Activated naive CD4-positive, alpha-beta T cell treated with anti-CD3 and anti-CD28 coated beads, Interleukin-2, amount 50 U/mL, for 72 hours (primary cell): Measurements from ENCODE around the gene STRN4. TPM values are rescaled to one million over a fixed set of nuclear protein-coding genes. Genes with fewer than 3 reads are reported as not detected.
A peak's percentile ranks its signal among the peaks of the same experiment; 100 is the strongest.

Source experiments
- ATAC-seq, 2 donors: fragments of 150-1000 bp; cut with Tn5 transposase; 2 replicates each; pipeline ENCODE4 v1.10.0; 2021; ENCODE audit warnings: mild to moderate bottlenecking in 2 of 2, moderate library complexity in 2 of 2
- DNase-seq, 2 donors: peaks; one replicate each; pipeline ENCODE4 v3.0.0; 2021 to 2022; ENCODE audit warnings: low spot score in 2 of 2
- H3K27ac Mint-ChIP-seq, 2 donors: one replicate each; pipeline ENCODE4 v1.8.0; 2022; ENCODE audit warnings: mild to moderate bottlenecking in 2 of 2, mixed read lengths in 2 of 2
- H3K36me3 Mint-ChIP-seq, 2 donors: one replicate each; pipeline ENCODE4 v1.8.0; 2022; ENCODE audit warnings: mixed read lengths in 2 of 2
- H3K9me3 Mint-ChIP-seq, 2 donors: one replicate each; pipeline ENCODE4 v1.8.0; 2022; ENCODE audit warnings: mixed read lengths in 2 of 2
- total RNA-seq, 2 donors: library from RNA; stranded (reverse); gene quantifications; one replicate each; pipeline ENCODE4 v1.2.3, GENCODE V29; 2022

The STRN4 gene
- total RNA-seq, 2 donors from 2014 or later: 67.3 to 117 TPM

DNA sequence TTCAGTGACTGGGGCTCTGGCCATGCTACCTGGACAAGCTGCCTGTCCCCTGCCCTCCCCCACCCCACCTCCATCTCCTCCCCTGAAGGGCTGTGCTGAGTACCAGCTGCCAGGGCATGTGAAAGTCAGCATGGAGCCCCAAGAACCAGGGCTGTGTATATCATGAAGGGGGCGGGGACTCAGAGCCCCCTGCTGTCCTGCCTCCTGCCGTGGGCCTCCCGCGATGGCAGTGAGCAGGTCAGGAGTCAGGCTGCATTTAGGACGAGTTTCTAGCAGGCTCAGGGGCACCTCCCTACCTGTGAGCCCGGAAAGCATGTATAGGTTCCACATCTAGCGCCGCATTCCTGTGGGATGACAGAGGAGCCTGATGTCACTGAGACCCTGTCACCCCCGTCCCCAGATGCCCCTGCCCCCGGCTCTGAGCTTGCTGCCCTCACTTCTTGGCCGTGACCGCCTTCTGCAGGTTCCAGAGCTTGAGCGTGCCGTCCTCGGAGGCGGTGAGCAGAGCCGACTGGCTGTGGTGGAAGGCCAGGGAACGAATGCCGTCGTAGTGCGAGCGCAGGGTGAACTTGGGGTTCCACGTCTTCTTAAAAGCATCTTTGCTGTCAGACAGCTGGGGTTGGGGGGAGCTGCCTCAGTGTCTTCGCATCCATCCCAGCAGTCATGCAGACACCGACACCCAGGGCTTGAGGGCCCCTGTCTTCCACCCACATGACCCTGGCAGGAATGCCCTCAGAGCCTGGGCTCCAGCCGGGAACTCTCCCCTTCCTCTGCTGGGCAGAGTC lies 21.0 kb downstream of the STRN4 start:
- no peak for ATAC-seq
- Mint-ChIP-seq H3K36me3 (peaks cover 6 to 9% of the 10 kb centered on the region in 2 donors), H3K27ac (peak overlapping the region in 1 of 2 donors; percentile 43), H3K9me3 (no peaks in the 10 kb centered on the region)
- DNase-seq: no peak

DNA sequence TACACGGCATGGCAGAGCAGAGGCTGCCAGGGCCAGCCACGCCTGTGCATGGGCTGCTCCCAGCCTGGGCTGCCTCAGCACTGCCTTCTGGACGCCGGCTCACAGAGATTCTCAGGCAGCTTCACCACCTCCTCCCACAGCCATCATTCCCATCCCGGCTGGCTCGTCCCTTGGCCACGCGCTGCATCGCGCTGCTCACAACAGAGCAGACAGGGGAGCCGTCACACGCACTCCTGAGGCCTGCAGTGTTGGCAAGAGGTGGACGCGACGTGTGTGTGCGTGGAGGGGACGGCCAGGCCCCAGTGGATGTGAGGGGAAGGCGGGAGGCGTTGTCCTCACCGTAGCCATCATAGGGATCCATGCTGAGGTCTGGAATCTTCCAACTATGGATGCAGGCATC lies 21.8 kb downstream of the STRN4 start:
- ATAC-seq: no peak
- Mint-ChIP-seq H3K36me3 (peaks cover 6 to 9% of the 10 kb centered on the region in 2 donors), H3K9me3 (no peaks in the 10 kb centered on the region), H3K27ac (peak overlapping the region in 1 of 2 donors; percentile 60)
- no peak for DNase-seq

DNA sequence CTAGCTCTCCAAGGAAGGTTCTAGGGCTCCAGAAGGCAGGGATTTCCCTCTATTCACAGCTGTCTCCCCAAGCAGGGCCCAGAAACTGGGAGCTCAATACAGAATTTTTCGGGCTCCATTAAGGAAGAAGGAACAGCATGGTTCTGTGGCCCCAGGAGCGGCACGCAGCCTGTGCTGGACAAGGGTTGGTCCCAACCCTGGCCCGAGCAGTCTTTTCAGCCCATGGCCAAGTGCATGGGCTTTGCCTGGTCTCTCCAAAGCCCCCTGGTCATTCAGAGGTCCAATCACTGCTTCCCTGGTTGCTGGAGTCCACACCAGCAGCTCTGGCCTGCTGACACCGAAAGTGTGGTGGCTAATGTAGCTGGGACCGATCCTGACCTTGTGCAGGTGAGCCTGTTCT lies 22.8 kb downstream of the STRN4 start:
- peaks cover 6 to 9% of the 10 kb centered on the region in 2 donors for H3K36me3 Mint-ChIP-seq
- peak overlapping the region in 1 of 2 donors; percentile 31 for H3K27ac Mint-ChIP-seq
- DNase-seq (no peak), ATAC-seq (no peak)
- H3K9me3 Mint-ChIP-seq: no peaks in the 10 kb centered on the region

DNA sequence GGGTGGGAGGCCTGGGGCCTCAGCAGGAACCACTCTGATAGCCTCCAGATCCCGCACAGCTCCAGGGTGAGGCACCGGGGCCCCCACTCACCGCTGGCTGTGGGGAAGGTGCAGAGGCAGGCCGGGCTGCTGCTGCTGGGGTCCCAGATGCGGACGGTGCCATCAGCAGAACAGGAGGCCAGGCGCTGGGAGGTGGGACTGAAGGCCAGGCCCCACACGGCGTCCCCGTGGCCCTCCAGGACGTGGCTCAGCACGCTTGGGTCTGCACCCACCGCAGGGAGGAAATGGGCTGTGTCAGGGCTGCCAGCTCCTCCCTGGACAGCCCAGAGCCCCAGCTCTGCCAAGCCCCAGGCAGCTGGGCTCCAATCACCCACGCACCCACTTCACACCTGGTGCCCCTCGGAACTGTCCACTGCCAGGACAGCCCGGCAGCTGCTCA lies 23.2 kb downstream of the STRN4 start:
- Mint-ChIP-seq H3K9me3 (no peaks in the 10 kb centered on the region), H3K27ac (peak overlapping the region in 1 of 2 donors; percentile 31), H3K36me3 (peaks cover 6 to 9% of the 10 kb centered on the region in 2 donors)
- no peak for ATAC-seq
- DNase-seq: no peak

DNA sequence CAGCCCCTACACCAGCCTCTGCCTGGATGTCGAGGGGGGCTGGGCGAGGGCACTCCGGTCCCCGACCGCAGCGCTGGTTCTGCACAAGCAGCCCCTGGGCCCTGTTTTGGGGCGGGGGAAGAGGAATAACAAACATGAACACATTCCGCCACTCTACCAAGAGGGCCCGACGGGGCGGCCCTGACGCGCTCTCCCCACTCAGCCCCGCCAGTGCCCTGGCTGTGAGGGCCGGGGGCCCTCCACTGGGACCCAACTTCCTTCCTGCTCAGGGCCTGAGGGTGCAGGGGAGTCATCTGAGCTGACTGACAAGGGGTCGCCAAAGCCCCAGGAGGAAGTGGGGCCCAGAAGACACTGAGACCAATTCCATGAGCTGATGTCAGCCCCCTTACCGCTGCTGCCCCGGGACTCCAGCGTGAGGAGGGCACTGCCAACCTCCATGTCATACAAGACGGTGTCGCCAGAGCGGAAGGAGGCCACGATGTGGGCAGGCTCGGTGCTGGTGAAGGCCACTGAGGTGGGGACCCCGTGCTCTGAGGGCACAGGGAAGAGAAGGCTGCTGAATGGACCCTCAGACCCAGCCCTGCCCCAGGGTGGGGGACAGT lies 23.7 kb downstream of the STRN4 start:
- Mint-ChIP-seq H3K9me3 (no peaks in the 10 kb centered on the region), H3K27ac (no peak overlapping the region), H3K36me3 (peaks cover 6 to 9% of the 10 kb centered on the region in 2 donors)
- no peak for DNase-seq
- no peak for ATAC-seq

DNA sequence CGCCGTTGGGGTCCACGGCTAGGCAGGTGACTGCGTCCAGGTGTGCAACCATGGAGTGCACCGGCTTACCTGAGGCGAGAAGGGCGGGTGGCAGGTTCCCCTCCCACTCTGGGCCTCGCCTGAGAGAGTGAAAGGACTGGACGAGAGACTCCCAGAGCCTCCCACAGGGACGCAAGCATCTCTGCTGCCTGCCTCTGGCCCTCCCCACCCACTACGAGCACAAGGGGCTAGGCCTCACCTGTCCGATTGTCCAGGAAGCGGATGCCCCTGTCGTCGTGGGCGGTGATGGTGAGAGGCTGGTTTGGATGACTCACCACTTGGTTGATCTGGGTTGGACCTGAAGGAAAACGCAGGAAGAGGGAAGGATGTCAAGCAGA lies 24.3 kb downstream of the STRN4 start:
- Mint-ChIP-seq H3K9me3 (no peaks in the 10 kb centered on the region), H3K36me3 (peaks cover 6 to 9% of the 10 kb centered on the region in 2 donors), H3K27ac (peak overlapping the region in 1 of 2 donors; percentile 50)
- ATAC-seq (no peak), DNase-seq (no peak)

DNA sequence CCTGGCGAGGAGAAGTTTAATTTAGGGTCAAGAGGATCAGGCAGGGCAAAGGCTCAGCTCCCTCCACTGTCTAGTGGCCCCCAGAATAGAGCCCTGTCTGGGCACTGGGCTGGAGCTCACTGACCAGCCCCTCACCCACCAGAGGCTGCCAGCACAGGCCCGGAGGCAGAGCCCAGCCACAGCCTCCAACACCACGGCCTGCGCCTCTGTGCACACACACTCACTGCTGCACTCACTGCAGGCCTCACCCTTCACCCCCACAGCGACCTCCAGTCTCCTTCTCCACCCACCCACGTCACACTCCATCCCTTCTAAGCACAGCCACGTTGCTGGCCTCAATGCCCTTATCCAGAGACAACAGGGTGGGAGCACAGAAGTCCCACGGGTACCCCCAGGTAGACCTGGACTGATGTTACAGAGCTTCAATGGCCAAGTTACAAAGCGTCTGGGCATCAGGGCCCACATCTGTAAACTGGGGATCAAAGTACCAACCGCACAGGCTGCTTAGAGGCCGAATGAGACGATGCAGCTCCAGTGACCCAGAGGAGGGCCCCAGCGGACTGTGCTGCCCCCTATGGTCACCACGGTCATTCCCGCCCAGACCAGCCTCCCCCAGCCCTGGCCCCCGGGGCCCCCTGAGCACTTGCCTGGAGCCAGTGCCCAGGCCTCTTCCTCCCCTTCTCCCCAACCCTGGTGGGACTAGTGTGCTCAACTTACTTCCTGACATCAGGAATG lies 24.8 kb downstream of the STRN4 start:
- no peak for ATAC-seq
- H3K36me3 Mint-ChIP-seq: peaks cover 9 to 14% of the 10 kb centered on the region in 2 donors
- H3K27ac Mint-ChIP-seq: peak overlapping the region in 1 of 2 donors; percentile 50
- no peaks in the 10 kb centered on the region for H3K9me3 Mint-ChIP-seq
- no peak for DNase-seq

DNA sequence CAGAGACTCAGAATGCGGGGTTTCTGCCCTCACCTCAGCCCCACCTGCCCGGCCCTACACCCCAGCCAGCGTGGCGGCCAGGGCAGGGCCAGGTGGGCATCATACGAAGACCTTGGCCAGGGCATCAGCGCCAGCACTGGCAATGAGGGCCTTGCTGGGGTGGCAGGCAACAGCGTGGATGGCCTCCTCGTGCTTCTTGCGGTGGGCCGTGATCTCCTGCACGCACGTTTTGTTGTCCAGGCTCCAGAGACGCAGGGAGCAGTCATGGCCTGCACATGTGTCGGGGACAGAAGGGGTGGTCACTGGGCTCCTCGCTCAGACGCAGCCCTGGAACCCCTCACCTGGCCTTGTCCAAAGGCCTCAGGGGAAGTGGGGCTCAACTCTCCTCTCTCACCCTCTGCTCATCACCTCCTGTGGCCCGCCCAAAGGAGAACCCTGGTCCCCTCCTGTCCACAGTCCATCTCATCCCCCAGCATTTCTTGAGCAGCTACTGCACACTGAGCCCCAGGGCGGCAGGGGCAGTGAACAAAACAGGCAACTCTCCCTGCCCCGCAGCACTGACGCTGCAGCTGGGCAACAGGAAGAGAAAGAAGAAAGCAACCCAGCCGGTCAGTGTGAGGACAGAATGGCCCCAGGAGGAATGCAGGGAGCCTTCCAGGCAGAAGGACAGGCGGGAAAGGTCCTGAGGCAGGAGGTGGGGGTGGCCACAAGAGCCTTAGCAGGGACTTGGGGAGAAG lies 25.6 kb downstream of the STRN4 start:
- H3K36me3 Mint-ChIP-seq: peaks cover 16% of the 10 kb centered on the region in 2 donors
- H3K27ac Mint-ChIP-seq: peak overlapping the region in 1 of 2 donors; percentile 79
- DNase-seq (no peak), ATAC-seq (no peak)
- H3K9me3 Mint-ChIP-seq: no peaks in the 10 kb centered on the region

DNA sequence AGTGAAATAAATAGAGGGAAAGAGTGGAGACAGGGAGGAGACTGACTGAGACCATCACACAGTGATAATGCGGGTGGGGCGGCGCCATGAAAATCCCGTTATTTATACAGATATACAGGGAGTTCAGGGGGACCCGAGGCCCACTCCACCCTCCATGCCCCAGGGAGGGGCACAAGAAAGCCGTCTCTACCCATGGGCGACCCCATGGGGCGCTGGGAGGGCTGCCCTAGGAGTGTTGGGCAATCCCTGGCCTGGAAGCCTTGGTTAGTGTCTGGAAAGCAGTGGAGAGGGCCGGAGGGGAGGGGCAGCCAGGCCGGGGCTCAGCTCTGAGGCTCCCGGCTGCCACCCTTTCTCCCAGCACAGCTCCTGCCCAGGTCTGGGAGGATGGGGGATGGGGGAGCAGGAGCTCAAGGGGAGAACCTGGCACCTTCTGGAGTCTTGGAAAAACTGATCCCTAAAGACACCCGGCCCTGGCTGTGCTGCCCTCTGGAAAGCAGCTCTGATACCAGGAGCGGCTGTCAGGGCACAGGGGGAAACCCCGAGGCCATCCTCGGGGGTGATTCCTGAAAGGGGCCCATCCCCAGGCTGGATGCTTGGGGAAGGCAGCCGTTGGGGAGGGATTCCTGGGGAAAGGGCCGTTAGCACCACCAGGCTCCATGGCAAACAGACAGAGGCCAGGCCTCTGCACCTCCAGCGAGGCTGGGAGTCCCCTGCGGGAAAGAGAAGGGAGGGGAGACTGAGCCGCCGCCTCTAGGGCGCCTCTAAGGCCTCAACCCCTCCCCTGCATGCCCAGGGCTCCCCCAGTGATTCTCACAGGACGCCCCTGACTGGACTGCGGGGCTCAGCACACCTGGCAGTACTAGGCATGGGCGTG lies 26.4 kb downstream of the STRN4 start:
- peak overlapping the region in 1 of 2 donors; percentile 59 for H3K27ac Mint-ChIP-seq
- DNase-seq: no peak
- ATAC-seq: no peak
- peaks cover 18 to 20% of the 10 kb centered on the region in 2 donors for H3K36me3 Mint-ChIP-seq
- H3K9me3 Mint-ChIP-seq: no peaks in the 10 kb centered on the region

DNA sequence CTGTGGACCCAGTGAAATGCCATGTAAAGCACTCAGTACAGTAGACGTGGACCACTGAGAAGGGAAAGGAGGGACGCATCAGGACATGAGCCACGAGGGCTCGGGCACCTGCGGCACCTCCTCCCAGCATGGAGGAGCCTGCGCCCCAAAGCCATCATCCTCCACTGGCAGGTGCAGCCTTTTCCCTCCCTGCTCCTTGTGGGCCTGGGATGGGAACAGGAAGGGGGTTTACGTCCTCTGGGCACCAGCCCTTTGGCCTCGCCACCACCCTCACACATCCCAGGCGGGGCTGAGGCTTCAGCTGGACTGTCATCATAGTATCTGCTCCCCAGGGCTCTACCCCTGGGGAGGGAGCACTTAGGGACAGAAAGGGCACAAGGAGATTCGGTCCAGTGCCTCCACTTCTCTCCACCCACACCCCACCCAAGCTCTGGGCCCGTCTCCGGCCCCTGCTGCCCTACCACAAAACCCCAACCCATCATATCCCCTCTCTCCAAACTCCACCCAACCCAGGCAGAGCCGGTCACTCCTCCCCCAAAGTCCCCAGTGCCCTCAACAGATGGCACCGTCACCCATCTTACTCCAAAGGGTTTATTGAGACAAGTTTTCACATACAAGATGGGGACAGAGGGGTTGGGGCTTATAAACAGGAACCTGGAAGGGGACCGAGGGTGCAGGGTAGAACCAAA lies 27.2 kb downstream of the STRN4 start:
- H3K36me3 Mint-ChIP-seq: peaks cover 18 to 20% of the 10 kb centered on the region in 2 donors
- no peaks in the 10 kb centered on the region for H3K9me3 Mint-ChIP-seq
- no peak for ATAC-seq
- no peak for DNase-seq
- H3K27ac Mint-ChIP-seq: peak overlapping the region in 1 of 2 donors; percentile 97

DNA sequence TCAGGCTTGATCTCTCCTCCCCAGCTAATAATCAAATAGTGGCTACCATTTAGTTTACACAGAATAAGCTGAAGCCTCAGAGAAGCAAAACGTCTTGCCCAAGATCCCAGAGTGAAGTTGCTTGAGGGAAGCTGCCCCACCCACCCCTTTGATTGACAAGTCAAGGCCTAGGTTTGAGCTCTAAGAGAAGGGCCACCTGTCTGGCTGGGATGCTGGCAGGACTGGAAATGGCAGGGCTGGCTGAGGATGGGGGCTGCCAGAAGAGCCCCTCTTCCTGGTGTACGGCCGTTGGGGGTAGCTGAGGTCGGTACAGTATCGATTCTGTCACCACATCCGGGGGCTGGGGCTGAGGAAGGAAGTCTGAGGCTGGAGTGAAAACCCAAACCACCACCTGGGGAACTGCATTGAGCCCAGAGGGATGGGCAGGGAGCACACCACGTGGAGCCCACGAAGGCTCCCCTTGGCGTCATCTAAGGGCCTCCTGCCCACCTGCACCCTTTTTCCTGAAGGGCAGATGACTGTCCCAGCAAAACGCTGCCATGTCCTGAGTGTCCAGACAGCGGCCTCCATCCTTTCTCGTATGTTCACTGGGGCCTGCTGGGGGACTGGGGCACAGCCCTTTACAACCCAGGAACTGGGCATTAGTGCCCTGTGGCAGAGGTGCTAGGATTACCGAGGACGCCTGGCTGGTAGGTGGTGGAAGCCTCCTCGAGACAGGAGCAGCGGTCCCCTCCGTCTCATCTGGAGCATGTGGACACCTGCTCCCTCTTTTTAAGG lies 27.9 kb downstream of the STRN4 start:
- peak; percentile 37 to 81 for DNase-seq
- Mint-ChIP-seq H3K27ac (peak overlapping the region; percentile 91 to 97), H3K9me3 (no peaks in the 10 kb centered on the region), H3K36me3 (peaks cover 18 to 20% of the 10 kb centered on the region in 2 donors)
- peak; percentile 11 to 49 for ATAC-seq

DNA sequence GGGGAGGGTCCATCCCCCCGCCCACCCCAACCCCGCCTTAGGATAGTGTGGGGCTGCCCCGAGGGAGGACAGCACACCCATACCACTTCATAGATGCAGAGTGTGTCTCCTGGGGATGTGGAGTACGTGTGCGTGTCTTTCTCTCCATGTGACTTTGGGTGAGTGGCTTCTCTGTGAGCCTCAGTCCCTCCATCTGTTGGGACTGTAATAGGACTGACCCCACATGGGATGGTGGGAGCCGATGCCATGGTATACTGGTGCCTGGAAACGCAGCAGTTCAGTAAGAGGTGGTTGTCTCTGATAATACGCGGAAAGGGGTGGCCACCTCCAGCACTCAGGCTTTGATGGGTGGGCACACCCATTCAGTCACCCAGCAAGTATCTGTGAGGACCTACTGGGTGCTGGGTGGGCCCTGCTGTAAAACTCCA lies 28.5 kb downstream of the STRN4 start:
- peak; percentile 31 to 61 for ATAC-seq
- peaks cover 18 to 20% of the 10 kb centered on the region in 2 donors for H3K36me3 Mint-ChIP-seq

DNA sequence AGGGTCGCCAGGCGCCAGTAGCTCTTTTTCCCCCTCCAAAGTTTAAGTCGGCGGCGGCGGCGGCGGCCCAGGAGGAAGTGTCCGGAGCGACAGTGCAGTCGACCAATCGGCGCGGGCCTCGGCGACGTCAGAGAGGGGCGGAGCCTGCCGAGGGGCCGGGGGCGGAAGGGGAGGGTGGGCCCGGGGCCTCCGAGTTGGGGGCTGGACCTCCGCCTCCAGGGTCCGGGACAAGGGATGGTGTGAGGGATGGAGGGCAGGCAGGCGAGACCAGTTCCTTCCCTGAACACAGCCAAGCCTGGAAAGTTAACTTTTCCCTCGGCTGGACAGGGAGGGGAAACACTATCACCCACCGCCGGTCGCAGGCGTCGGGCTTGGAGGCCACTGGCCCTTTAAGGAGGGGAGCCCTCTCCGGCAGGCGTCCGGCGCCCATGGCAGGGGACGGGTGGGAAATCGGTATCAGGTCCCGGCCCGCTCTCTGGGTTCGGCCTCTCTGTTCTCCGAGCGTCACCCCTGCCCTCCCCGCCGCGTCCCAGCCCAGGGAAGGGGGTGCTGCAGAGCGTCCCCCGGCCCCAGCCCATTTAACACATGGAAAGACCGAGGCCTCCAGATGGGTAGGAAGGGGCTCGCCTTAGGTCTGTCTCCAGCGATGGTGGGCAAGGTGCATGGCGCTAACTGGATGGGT lies 29.1 kb downstream of the STRN4 start, which contains the start of gene PRKD2:
TSS of gene PRKD2 (minus strand) at position 81 of the 682 bp plus-strand sequence. CDS start 744 bp downstream, outside the sequence.
- no peaks in the 10 kb centered on the region for H3K9me3 Mint-ChIP-seq
- DNase-seq (peak; percentile 87 to 94), ATAC-seq (peak; percentile 72 to 76)
- peak within 1 kb of the TSS; percentile 97 to 98 for H3K27ac Mint-ChIP-seq
- H3K36me3 Mint-ChIP-seq: peaks cover 18% of the 10 kb centered on the region in 2 donors

More for the DNA sequence above, 28.5 kb downstream of the STRN4 start:
- no peak for DNase-seq
- Mint-ChIP-seq H3K9me3 (no peaks in the 10 kb centered on the region), H3K27ac (peak overlapping the region; percentile 91 to 97)

DNA sequence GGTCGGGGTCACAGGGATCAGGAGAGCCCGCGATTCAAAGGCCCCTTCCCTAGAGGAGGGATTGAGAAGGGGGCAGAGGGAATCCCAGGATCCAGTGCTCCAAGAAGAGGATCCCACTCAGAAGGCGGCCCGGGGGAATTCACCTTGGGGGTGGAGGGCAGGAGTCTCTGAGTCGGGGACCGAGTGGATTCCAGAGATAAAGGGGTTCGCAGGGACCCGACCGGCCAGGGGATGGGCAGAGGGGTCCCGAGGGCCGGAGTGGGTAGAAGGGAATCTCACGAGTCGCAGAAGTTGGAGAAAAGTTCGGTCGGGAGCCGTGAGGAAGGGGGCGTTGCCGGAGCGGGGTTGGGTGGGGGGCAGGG lies 29.6 kb downstream of the STRN4 start:
- Mint-ChIP-seq H3K9me3 (no peaks in the 10 kb centered on the region), H3K27ac (peak overlapping the region; percentile 97 to 98)
- peak in 1 of 2 donors; percentile 0 for ATAC-seq

More for the DNA sequence above, 29.6 kb downstream of the STRN4 start:
- peaks cover 14 to 18% of the 10 kb centered on the region in 2 donors for H3K36me3 Mint-ChIP-seq
- no peak for DNase-seq
